ENCODE measurements around the gene CUEDC2.

The CUEDC2 gene

DNA sequence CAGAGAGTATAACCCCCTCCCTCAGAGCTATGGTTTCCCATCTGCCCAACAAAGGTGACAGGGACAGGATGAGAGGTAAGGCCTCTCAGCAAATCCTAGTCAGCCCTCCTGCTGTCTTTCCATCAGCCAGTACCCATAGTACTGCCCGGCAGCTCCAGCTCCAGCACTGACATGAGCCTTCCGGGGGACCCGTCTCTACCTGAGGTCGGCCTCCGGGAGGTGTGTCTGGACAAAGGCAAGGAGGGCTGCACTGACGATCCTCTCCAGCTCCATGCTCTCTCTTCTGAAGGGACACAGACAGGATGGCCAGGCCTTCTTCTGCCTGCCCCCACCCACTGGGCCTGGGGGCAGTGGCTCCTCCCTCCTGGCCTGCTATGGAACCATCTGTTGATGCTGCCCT, 7.5 kb downstream of the CUEDC2 start:
- no peak for DNase-seq (ENCODE audit: low read depth, low spot score)

DNA sequence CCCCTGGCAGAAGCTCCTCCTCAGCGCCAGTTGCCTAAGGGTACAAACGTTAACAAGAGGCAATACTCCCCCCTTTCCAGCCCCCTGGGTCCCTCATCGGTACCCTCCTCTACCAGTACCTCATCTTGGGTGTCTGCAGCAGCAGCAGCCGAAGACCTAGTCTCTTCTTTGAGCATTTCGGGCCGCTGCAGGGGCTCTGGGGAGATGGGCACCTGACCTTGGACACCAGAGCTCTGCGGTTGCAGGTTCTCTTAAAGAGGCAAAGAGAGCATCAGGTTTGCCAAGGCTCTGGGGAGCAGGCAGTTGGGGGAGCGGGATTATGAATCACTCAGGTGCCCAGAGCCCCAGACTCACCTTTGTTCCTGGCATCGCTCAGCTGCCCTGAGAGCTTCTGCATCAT, 8.2 kb downstream of the CUEDC2 start:
- DNase-seq (ENCODE audit: low read depth, low spot score): no peak

DNA sequence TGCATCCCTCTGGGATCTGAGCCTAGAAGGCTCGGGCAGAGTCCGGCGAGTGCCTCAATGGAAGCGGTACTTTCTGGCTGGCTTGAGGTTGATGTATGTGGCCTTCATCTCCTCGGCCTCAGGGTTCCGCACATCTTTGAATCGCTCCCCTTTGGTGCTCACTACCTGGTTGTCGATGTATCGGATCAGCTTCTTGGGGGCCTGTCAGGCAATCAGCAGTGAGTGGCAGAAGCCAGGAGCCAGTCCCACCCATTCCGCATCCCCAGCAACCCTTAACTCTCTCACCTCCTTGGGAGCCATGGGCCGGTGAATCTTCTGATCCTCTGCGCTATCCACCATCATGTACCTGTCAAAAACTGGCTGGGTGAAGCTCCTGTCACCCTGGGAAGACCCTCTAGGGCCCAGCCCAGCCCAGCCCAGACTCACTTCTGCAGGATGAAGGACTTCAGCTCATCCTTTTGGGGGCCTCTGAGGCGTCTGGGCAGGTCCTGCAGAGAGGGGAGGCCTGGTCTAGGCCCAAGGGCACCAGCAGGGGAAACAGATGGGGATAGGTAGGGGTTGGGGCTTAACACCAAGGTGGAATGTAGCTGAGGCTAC, 8.9 kb downstream of the CUEDC2 start:
- DNase-seq (ENCODE audit: low read depth, low spot score): no peak

DNA sequence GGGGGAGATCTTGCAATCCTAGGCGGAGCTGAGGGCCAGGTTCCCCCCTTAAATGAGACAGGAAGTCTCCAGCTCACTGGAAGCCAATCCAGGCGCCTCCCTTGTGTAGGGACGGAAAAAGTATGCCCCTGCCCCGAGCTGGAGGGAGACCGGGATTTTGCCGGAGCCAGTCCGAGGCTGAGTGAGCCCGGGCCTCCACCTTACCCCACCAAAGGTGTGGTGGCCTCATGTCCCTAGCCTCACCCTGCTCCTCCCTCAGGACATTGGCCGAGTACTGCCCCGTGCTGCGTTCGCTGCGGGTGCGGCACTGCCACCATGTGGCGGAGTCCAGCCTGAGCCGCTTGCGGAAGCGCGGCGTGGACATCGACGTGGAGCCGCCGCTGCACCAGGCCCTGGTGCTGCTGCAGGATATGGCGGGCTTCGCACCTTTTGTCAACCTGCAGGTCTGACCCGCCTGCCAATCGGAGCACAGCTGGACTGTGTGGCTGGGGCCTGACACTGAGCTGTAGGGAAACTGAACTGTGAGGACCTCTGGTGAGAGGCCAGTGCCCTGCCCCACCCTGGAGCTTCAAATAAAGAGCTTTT, 9.7 kb downstream of the CUEDC2 start:
- peak; percentile 88 for DNase-seq (ENCODE audit: low read depth, low spot score)

DNA sequence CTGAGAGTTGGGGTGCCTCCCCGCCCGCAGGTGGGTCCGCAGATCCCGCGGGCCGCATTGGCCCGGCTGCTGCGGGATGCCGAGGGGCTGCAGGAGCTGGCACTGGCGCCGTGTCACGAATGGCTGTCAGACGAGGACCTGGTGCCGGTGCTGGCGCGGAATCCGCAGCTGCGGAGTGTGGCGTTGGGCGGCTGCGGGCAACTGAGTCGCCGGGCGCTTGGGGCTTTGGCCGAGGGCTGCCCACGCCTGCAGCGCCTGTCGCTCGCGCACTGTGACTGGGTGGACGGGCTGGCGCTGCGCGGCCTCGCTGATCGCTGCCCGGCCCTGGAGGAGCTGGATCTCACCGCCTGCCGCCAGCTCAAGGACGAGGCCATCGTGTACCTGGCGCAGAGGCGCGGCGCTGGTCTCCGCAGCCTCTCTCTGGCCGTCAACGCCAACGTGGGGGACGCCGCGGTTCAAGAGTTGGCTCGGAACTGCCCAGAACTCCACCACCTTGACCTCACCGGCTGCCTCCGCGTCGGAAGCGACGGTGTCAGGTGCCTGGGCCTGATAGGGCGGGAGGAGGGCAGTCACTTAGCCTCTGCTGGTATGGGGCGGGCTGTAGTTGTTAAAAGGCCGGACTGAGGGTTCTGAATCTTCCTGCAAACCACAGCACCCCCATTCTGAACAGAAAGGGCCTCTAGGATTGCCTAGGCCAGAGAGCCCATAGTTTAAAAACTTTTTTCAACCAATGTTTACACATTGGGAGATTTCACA, 10.4 kb downstream of the CUEDC2 start:
- DNase-seq (ENCODE audit: low read depth, low spot score): peak; percentile 44

DNA sequence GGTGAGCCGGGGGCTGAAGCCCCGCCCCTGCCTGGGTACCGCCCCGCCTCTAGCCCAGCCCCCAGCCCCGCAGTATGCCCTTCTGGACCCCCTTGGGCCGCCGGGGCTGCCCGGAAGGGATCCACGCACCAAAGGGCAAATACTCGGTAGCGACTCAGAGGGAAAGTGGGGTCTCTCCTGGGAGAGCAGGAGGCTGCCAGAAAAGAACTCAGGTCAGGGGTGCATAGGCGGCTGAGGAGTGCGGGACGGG, 10.9 kb downstream of the CUEDC2 start:
- DNase-seq (ENCODE audit: low read depth, low spot score): no peak

DNA sequence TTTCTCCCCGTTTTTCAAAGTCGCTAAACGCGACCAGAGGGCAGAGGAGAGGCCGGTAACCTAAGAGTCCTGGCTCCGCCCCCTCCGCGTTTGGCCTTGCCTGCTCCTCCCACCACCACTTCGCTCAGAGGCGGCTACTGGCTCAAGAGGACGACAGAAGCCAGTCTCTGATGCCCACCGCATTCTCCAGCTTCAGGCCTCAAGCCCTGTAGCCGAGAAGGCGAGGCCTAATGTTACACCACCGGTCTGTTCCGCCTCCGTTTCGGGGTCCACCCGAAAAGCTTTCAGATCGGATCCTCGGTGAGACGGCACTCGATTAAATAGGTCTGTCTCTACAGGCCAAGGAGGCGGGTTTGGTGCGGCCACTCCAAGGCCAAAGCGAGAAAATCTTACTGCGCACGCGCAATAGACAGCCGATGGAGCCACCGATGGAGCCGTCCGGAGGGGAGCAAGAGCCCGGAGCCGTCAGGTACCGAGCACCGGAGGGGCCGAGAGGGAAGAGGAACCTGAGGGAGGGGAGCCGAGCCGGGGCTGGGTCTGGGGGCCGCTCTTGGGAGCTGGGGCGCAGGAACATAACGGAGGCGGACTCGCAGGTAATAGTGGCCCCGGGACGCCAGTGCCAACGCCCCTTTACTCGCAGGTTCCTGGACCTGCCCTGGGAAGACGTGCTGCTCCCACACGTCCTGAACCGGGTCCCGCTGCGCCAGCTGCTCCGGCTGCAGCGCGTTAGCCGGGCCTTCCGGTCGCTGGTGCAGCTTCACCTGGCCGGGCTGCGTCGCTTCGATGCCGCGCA, 11.5 kb downstream of the CUEDC2 start, which contains the start of gene FBXL15:
FBXL15 (plus strand) TSS at position 123 of the 793 bp plus-strand sequence; CDS start at position 417, 294 bp downstream.
- peak; percentile 98 for DNase-seq (ENCODE audit: low read depth, low spot score)

DNA sequence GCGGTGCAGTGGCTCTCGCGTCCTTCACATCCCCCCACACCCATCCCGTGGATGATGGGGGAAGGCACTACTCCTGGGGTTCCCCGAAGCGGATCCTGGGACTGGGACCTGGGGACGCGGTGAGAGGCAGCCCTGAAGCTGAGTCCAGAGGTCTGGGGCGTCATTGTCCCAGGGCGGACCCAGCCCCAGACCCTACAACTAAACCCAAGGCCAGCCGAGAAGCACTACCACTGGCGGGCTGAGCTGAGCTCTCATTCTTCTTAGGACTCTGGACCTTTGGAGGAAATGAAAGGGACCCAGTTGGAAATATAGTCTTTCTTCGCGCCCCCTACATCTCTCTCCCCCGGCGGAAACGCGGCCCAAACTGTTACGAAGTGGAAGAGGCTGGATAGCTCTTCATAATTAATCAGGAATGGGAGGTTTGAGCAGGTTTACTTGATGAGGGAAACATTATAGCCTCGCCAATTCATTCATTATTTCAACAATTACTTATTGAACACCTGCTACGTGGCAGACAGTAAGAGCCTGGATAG, 12.1 kb downstream of the CUEDC2 start:
- DNase-seq (ENCODE audit: low read depth, low spot score): no peak

DNA sequence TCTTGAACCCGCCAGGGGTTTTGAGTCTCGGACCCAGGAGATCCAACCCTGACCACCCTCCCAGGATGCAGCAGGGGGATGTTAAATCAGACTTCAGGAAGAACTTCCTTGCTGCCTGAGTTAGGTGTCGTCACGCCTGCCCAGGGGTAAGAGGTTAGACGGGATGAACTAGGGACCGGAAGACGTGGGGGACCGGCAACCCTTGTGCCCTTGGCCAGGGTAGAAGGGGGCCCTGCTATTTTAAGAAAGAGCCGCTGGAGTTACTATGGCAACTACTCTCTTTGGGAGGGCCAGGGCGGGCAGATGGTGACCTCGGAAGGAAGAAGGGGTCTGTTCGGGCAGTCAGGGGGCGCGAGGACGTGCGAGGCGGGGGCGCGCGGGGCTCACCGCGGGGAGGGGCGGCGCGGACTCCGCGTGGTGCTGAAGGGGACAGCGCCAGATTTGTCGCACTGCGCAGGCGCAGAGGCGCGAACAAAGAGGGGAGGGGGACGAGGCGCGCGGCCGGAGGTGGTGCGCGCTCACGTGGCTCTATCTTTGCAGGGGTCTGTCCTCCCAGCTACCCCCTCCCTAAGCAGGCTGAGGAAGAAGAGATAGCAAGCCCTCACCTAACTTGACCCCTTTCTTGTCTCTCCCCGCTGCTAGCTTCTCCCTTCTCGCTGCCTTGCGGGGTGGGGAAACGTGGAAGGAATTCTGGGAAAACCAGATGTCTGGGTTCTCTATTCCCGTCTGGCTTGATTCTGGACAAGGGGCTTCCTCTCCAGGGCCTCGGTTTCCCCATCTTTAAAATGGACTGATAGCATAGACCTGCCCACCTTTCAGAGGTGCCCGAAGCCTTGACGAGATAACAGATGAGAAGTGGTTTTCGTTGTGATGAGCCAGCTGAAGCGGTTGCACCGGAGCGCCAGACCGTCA, 12.8 kb downstream of the CUEDC2 start:
- peak; percentile 69 for DNase-seq (ENCODE audit: low read depth, low spot score)

DNA sequence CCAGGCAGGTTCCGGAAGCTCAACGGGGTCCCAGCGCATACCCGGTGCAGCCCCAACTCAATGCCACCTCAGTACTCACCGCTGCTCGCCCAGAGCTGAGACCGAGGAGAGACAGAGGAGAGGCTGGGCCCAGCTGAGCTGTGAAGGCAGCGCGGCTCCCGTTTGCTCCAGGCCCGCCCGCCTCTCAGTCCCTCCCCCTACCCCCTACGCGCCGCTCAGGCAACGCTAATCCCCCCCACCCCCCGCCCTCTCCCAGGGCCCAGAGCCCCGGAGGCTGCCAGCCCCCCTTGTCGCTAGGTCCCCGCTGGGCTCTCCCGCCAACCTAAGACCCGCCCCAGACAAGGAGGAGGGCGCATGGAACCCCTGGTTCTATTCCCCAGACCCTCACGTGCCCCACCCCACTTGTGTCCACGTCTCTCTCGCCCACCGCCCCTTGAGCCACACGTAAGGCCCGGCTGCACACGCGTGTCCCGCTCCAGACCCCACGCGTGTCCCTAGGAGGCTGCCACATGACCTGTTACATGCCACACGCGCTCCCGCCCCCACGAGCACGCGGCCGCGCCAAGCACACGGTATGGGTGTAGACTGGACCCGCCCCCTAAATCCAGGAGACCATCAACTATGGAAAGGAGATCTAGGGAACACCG, 13.6 kb downstream of the CUEDC2 start, which contains the start of gene PSD:
PSD (minus strand) TSS at position 164 of the 647 bp plus-strand sequence. CDS start 1,747 bp downstream, outside the sequence.
- no peak for DNase-seq (ENCODE audit: low read depth, low spot score)

DNA sequence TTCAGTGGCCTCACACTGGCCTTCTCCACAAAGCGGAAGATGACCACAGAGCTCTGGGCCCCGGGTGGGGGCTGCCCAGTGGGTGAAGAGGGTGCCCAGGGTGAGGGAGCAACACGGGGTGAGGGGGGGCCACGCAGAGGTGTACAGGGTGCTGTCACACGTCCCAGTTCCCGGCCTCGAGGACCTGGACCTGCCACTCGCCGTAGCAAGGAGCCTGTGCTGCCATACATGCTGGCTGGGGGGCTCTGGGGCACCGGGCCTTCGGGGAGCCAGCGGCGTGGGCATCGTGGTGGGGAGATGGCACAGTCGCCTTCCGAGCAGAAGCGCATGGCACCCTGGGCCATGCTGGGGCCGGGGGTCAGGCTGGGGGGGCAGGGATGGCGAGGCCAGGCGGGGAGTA, 15.7 kb downstream of the CUEDC2 start:
- no peak for DNase-seq (ENCODE audit: low read depth, low spot score)

DNA sequence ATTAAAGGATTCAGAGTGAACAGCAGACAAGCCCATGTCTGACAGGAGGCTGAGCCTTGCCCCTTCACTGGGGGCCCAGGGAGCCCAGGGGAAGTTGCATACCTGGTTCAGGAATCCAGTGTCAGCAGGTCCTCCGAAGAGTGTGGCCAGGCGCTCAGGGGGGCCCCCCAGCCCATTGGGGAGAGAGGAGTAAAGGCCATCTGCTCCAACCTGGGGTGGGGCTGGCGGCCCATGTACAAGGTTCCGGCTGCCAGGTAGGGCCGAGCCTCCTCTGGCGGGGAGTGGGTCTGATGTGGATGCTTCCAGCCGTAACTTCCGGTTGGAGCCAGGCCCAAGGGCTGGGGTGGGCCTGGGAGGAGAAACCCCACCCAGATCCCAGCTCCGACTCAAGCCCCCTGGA, 16.1 kb downstream of the CUEDC2 start:
- DNase-seq (ENCODE audit: low read depth, low spot score): no peak

DNA sequence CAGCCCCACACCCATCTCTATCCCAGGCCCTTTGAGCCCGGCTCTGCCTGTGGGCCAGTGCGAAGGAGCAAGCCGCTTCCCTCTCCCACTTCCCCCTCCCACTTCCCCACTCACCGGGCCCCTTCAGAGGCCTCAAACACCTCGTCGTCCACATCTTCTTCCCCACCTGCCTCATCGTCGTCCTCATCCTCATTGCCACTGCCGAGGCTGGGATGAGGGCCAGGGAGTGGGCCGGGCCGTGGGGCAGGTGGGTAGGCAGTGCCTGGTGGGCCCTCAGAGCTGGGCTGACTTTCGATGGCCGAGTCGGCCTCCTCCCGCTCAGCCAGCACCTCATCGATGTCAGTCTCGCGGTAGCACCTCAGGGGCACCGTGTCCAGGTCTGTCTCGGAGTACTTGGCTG, 17.6 kb downstream of the CUEDC2 start:
- DNase-seq (ENCODE audit: low read depth, low spot score): no peak

DNA sequence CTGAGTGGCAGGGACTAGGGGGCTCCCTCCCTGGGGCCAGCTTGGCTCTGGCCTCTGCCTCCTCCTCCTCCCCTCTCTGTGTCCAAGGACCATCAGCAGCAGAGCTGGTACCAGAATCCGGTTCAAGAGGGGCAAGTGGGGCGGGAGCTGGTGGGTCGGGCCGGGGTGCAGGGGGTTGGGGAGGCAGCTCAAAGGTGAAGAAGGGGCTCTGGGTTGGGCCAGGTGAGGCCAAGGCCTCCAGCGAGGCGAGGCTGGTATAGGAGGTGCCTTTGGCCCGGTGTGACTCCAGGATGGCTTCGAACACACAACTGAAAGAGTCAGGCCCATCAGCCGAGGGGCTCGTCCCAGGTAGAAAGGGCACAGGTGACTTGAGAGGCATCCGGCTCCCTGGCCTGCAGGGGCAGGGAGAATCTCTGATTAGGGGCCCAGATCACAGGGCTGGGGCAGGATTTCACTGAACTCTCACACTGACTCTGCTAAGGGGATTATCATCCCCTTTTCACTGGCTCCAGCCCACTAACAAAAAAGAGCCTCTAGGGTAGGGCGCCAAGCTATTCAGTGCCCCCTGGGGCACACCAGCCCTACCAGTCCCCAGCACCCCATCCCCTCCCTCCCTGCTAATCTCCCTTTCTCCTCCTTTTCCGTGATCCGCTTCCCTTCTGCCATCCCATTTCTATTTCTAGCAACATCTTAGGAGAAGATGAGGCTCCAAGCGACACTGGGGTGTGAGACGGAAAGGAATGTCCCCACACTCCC, 18.4 kb downstream of the CUEDC2 start:
- no peak for DNase-seq (ENCODE audit: low read depth, low spot score)

DNA sequence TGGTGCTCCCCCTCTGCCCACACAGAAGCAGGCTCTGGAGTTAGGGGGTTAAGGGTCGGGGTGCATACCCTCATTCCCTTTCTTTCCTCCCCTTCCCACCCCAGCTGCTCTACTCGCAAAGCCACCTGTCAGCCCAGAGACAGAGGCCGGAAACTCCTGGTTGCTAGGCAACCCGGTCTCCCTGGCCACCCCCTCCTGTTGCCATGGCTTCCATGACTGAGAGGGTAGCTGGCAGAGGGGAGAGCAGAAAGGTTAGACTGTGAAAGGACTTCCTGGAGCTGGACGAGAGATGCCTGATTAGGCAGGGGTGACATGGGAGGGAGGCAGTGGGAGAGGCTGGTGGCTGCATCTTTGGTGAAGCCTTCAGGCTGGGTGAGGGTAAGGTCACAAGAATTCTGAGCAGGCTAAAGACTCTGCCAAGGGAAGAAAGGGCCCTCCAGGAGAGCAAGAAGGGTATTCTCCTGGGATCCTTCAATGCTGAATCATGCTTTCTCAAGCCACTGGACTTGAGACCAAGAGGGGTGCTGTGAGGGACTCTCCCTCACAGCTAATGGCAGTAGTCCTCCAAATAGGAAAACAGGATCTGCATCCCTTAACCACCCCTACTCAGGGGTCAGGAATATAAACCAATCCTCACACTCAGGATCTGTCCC, 19.2 kb downstream of the CUEDC2 start:
- peak; percentile 41 for DNase-seq (ENCODE audit: low read depth, low spot score)

DNA sequence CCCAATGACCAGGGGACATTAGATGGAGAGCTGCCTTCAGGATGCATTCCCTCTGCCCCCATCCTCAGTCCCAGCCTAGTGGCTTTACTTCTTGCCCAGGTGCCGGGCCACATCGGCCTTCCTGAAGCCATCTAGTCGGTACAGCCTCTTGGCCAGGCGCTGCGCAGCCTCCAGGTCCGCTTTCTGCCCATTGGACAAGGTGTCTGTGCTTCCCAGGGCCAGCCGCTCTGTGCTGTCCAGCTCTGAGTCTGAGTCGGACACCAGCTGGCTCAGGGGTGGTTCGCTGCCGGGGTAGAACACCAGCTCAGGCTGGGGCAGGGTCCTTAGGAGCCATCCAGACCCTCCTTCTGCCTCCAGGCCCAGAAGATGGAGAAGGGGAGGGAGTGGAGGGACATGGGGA, 20.1 kb downstream of the CUEDC2 start:
- no peak for DNase-seq (ENCODE audit: low read depth, low spot score)

DNA sequence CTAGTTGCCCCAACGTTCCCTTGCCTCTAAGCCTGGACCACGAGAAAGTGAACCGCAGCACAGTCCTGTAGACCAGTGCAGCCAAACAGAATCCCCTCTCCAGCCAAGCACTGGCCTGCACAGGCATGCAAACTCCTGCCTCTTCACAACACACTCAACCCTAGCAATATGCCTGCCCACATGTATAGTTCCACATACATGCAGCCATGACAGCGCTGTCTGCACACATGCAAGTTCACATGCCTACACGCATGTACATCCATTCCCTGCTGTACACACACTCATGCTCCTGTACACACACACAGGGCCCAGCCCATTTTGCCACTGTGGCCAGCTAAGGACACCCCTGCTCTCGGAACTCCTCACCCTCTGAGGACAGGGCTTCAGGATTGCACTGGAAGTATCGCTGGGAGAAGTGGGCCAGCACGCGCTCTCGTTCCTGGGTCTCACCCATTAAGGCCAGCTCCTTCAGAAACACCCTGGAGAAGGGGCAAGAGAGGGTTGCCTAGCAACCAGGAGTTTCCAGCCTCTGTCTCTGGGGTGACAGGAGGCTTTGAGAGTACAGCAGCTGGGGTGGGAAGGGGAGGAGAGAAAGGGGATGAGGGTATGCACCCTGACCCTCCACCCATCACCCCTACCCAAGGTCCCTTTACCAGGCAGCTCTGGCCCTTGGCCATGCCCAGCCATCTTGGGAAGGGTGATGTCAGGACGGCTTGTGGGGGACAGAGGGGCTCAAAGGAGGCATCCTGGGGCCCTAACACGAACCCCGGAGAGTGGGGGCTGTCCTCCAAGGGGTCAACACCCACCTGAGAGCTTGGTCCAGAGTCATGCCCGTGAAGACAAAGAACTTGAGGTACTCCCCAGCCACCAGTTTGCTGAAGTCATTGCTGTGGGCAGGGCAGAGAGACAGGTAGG, 20.8 kb downstream of the CUEDC2 start:
- no peak for DNase-seq (ENCODE audit: low read depth, low spot score)

DNA sequence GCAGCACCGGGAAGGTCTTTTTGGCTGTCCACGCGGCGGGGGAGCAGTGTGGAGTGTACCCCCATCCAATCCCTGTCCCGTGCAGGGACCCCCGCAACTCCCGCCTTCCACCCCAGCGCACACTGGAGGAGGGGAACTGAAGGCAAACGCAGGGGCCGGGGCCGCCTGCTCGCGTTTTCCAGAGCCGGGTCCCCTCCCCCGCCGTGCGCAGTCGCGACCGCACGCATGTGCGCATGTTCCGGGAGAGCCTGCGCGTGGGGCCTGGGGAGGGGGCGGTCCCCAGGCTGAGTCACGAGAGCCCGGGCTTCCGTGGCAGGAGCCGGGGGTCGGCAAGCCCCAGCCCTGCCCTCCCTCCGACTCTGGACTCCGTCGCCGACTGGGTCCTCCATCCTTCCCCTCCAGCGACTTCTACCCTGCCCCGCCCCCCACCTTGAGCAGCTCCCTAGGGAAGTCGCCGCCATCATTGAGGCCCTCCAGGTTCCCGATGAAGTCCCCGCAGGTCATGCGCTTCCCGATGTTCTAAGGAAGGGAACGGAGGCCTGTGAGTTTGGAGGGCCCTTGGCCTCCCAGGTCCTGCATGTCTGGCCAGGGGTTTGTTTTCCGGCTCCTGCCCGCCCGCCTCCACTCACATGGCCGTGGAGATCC, 21.8 kb downstream of the CUEDC2 start:
- DNase-seq (ENCODE audit: low read depth, low spot score): peak; percentile 61

Data from astrocyte of the hippocampus (primary cell).